MCF 10A (cell line): ENCODE data around the gene CLNK. TPM values are rescaled to one million over a fixed set of nuclear protein-coding genes. Genes with fewer than 3 reads are reported as not detected.
A peak's percentile ranks its signal among the peaks of the same experiment; 100 is the strongest.

ENCODE experiments used
- BruUV-seq: library from RNA; stranded (reverse); fragments of 400-500 nt; replicated peaks from 2 replicates; lab custom pipeline; 2021; lab: Mats Ljungman, UMichigan
- CTCF ChIA-PET: fragments of 300-600 bp; sonication (Branson Sonifier 250); formaldehyde crosslinking; extraction: SDS; loops from one replicate; lab custom pipeline; 2021; ENCODE audit warnings: antibody characterized with exemption, inconsistent platforms; lab: Yijun Ruan, JAX
- POLR2A ChIA-PET: fragments of 300-600, 350-650 bp; sonication (Branson Sonifier 250); formaldehyde crosslinking; extraction: SDS; loops from one replicate; lab custom pipeline; 2020; ENCODE audit warnings: antibody characterized with exemption, inconsistent platforms; lab: Yijun Ruan, JAX
- DNase-seq: peaks from one replicate; pipeline ENCODE4 v3.0.0-alpha.2; 2018; ENCODE audit not compliant: unreplicated experiment
- H3K27ac Mint-ChIP-seq: one replicate; pipeline ENCODE4 v1.8.0; 2022; ENCODE audit warnings: mild to moderate bottlenecking, low read depth, mixed read lengths; ENCODE audit not compliant: unreplicated experiment
- H3K27me3 Mint-ChIP-seq: one replicate; pipeline ENCODE4 v1.8.0; 2022; ENCODE audit warnings: mixed read lengths; ENCODE audit not compliant: insufficient read depth, unreplicated experiment
- H3K36me3 Mint-ChIP-seq: one replicate; pipeline ENCODE4 v1.8.0; 2022; ENCODE audit warnings: mild to moderate bottlenecking, moderate library complexity, mixed read lengths; ENCODE audit not compliant: insufficient read depth, unreplicated experiment
- H3K4me1 Mint-ChIP-seq: one replicate; pipeline ENCODE4 v1.8.0; 2022; ENCODE audit warnings: mixed read lengths; ENCODE audit not compliant: insufficient read depth, unreplicated experiment
- H3K4me3 Mint-ChIP-seq: one replicate; pipeline ENCODE4 v1.8.0; 2022; ENCODE audit warnings: mild to moderate bottlenecking, moderate library complexity, mixed read lengths; ENCODE audit not compliant: unreplicated experiment
- H3K9me3 Mint-ChIP-seq: one replicate; pipeline ENCODE4 v1.8.0; 2022; ENCODE audit warnings: mixed read lengths; ENCODE audit not compliant: unreplicated experiment
- intact Hi-C: fragments of 100-400 bp; cut with micrococcal nuclease; formaldehyde crosslinking; loops from 2 replicates; pipeline ENCODE4 v1.14.1; 2022
- total RNA-seq: library from RNA; stranded (reverse); gene quantifications from 2 replicates; pipeline ENCODE4 v1.2.3, GENCODE V29; 2022
- TF ChIP-seq, protein P1 (sequence below): fragments of 200-600 bp; IDR thresholded peaks from one replicate; pipeline ENCODE4 v1.8.0; 2022; ENCODE audit warnings: antibody characterized with exemption, mild to moderate bottlenecking; ENCODE audit not compliant: unreplicated experiment

Gene CLNK
- total RNA-seq, 1 experiment from 2014 or later: not detected

DNA sequence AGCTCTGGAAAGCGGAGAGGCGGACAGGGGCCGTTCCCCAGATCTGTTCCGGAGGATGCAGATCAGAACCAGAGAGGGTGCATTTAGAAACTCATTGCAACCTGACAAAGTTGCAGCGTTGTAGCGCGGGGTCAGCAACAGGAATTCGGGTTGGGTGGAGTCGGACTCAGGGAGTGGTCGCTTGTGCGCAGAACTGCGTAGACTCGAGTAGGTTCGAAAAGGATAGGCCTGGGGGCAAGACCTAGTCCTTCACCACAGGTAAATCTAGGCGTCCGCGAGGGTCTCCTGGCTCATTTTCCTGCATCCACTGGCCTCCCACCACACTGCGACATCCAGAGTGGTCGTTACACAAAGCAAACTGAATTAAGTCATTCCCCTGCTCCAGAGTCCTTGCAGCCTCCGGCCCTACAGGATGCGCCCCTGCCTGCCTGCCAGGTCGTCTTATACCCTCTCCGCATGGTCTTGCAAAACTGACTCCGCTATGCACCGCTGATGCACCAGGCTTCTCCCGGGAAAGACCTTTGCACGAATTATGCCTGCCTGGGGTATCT, 222.6 kb downstream of the CLNK start:
- H3K36me3 Mint-ChIP-seq: no peaks in the 10 kb centered on the region
- no TSS peak for BruUV-seq
- H3K27me3 Mint-ChIP-seq: no peaks in the 10 kb centered on the region
- ChIA-PET CTCF (no interaction called here), POLR2A (interaction anchor here (0.5 kb wide), 1 partner anchor 383 kb away, joined by 3 read pairs; no protein-coding TSS in a partner anchor)
- H3K9me3 Mint-ChIP-seq: peaks cover 7% of the 10 kb centered on the region
- H3K4me1 Mint-ChIP-seq: no peaks in the 10 kb centered on the region
- no peak overlapping the region for H3K27ac Mint-ChIP-seq
- DNase-seq: no peak
- TF ChIP-seq, protein P1, sequence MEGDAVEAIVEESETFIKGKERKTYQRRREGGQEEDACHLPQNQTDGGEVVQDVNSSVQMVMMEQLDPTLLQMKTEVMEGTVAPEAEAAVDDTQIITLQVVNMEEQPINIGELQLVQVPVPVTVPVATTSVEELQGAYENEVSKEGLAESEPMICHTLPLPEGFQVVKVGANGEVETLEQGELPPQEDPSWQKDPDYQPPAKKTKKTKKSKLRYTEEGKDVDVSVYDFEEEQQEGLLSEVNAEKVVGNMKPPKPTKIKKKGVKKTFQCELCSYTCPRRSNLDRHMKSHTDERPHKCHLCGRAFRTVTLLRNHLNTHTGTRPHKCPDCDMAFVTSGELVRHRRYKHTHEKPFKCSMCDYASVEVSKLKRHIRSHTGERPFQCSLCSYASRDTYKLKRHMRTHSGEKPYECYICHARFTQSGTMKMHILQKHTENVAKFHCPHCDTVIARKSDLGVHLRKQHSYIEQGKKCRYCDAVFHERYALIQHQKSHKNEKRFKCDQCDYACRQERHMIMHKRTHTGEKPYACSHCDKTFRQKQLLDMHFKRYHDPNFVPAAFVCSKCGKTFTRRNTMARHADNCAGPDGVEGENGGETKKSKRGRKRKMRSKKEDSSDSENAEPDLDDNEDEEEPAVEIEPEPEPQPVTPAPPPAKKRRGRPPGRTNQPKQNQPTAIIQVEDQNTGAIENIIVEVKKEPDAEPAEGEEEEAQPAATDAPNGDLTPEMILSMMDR: no peak
- intact Hi-C loops: no loop called here
- H3K4me3 Mint-ChIP-seq: no peak overlapping the region

DNA sequence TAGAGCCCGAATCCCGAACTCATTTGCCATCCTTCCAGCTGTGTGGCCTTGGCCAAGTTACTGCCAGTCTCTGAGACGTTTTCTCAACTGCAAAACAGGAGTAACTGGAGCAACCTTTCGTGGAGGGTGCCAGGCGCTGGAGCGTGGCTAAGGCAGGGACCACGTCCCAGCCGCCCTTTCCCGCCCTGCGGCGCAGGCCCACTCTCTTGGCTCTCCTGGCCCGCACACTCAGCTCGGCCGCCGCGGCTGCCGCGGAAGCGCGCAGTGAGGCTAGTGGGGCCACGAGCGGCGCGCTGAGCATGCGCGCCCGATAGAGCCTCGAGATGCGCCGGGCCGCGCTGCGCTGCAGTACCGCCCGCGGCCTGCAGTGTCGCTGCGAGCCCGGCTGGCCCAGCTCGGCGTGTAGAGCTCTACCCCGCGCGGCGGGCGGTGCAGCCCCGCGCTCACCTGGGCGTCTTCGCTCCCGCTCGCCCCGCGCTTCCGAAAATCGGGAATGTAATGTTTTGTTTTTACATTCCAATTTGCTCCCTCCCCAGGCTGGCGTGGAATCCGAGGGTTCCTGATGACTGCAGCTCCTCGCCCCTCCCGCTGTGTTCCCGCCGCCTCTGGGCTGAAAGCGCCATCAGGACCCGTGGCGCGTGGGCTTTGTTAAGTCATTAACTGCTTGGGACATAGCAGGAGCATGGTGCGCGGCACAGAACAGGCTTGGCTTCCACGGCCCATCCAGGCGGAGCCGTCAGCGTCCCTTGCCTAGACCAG, 223.3 kb downstream of the CLNK start:
- CTCF ChIA-PET: interaction anchor here (0.6 to 1.0 kb wide), 3 partner anchors 12 to 353 kb away, joined by 3 read pairs; no protein-coding TSS in a partner anchor

DNA sequence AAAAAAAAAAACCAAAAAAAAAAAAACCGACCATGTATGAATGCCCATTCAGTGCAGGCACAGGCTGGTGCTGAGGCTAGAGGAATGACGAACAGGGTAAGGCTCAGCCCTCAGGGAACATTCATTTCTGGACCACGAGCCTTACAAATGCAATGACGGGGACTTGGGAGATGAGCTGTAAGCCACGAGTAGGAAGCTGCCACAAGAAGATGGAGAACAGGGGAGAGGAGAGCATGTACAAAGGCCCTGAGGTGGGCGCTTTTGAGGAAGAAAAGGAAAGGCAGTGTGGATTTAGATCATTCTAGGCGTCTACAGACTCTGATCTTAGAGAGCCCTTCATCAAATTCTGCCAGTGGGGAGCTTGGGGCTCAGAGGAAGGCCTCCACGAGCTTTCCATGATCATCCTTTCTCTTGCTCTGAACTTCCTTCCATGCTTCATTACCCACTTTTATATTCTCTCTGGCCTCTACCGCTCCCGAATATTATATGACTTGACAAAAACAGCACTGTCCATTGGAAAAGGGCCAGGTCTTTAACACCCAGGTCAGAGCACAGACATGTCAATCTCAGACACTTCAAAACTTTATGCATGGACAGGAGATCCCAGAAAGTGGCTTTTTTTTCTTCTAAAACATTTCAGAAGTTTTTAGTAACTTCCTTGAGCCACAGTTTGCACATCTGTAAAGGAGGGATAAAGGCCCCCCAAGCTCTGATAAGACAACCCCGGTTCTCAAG, 224.1 kb downstream of the CLNK start:
- no peak overlapping the region for H3K27ac Mint-ChIP-seq
- TF ChIP-seq, protein P1: no peak
- no peak for DNase-seq
- BruUV-seq: no TSS peak
- intact Hi-C loops: no loop called here
- no peaks in the 10 kb centered on the region for H3K36me3 Mint-ChIP-seq
- H3K27me3 Mint-ChIP-seq: no peaks in the 10 kb centered on the region
- ChIA-PET CTCF (interaction anchor here (0.6 to 1.0 kb wide), 2 partner anchors 13 to 352 kb away, joined by 3 read pairs; no protein-coding TSS in a partner anchor), POLR2A (no interaction called here)
- peaks cover 7% of the 10 kb centered on the region for H3K9me3 Mint-ChIP-seq
- H3K4me1 Mint-ChIP-seq: no peaks in the 10 kb centered on the region
- H3K4me3 Mint-ChIP-seq: no peak overlapping the region

More for the DNA sequence above, 223.3 kb downstream of the CLNK start:
- intact Hi-C loops: no loop called here
- TF ChIP-seq, protein P1: peak; percentile 13
- DNase-seq: no peak
- Mint-ChIP-seq H3K27ac (no peak overlapping the region), H3K4me1 (no peaks in the 10 kb centered on the region), H3K36me3 (no peaks in the 10 kb centered on the region), H3K27me3 (no peaks in the 10 kb centered on the region), H3K9me3 (peaks cover 7% of the 10 kb centered on the region), H3K4me3 (no peak overlapping the region)
- POLR2A ChIA-PET: interaction anchor here (0.5 kb wide), 1 partner anchor 382 kb away, joined by 3 read pairs; no protein-coding TSS in a partner anchor
- no TSS peak for BruUV-seq

DNA sequence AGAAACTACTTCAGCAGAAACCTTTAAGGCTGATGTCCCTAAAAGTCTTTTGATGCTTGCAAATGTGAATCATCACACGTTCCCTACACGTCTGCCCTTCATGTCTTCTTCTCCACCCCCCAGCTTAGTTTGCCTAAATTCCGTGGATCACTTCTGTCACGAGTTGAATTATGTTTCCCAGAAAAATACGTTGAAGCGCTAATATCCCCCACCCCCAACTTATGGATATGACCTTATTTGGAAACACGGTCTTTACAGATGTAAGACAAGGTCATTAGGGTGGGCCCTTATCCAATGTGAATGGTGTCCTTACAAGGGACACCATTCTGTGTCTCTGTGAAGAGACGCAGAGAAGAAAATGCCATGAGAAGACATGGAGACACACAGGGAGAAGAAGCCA, 225.3 kb downstream of the CLNK start:
- no TSS peak for BruUV-seq
- TF ChIP-seq, protein P1: no peak
- Mint-ChIP-seq H3K4me1 (no peaks in the 10 kb centered on the region), H3K27ac (no peak overlapping the region), H3K27me3 (no peaks in the 10 kb centered on the region), H3K9me3 (peaks cover 7% of the 10 kb centered on the region), H3K4me3 (no peak overlapping the region), H3K36me3 (no peaks in the 10 kb centered on the region)
- ChIA-PET POLR2A (no interaction called here), CTCF (no interaction called here)
- DNase-seq: no peak
- intact Hi-C loops: no loop called here
